ENCODE data around the gene VPS35L. TPM values are rescaled to one million over a fixed set of nuclear protein-coding genes. Genes with fewer than 3 reads are reported as not detected.
"Not testable (repeated sequence)": the region's sequence is repeated elsewhere in the genome, so short reads cannot be mapped to it uniquely, and the experiment has no call there.

Gene VPS35L
- polyA plus RNA-seq, 1 experiment = 83.2 TPM

- H3K4me3 ChIP-seq (ENCODE audit: low read depth, low read length) = no peak overlapping the region
- no peak for TF ChIP-seq CTCF (IDR thresholded peaks at IDR 0.05; ENCODE audit: insufficient read depth, low read depth, low read length)
- ChIA-PET CTCF (no interaction called here), POLR2A (no interaction called here)
- no peaks in the 10 kb centered on the region for H3K27me3 ChIP-seq (ENCODE audit: control insufficient read depth, insufficient read depth, low read length)
- no peak for DNase-seq (ENCODE audit: low read depth)
- H3K36me3 ChIP-seq (ENCODE audit: control insufficient read depth, insufficient read depth, low read length) = peaks cover 11% of the 10 kb centered on the region
These were observed 158.2 kb downstream of the VPS35L start for GRCh38 chr16:19713697-19714096.

GRCh38 chr16:19715566-19715965 lies 160.1 kb downstream of the VPS35L start:
- DNase-seq (ENCODE audit: low read depth) = no peak
- H3K27me3 ChIP-seq (ENCODE audit: control insufficient read depth, insufficient read depth, low read length) = no peaks in the 10 kb centered on the region
- TF ChIP-seq CTCF (IDR thresholded peaks at IDR 0.05; ENCODE audit: insufficient read depth, low read depth, low read length) = no peak
- no peak overlapping the region for H3K4me3 ChIP-seq (ENCODE audit: low read depth, low read length)
- H3K36me3 ChIP-seq (ENCODE audit: control insufficient read depth, insufficient read depth, low read length) = peaks cover 7% of the 10 kb centered on the region
- CTCF ChIA-PET = no interaction called here
- POLR2A ChIA-PET = no interaction called here

GRCh38 chr16:19716183-19716582 lies 160.7 kb downstream of the VPS35L start:
- Histone ChIP-seq H3K4me3 (ENCODE audit: low read depth, low read length) (no peak overlapping the region), H3K36me3 (ENCODE audit: control insufficient read depth, insufficient read depth, low read length) (peaks cover 7% of the 10 kb centered on the region), H3K27me3 (ENCODE audit: control insufficient read depth, insufficient read depth, low read length) (no peaks in the 10 kb centered on the region)
- no peak for TF ChIP-seq CTCF (IDR thresholded peaks at IDR 0.05; ENCODE audit: insufficient read depth, low read depth, low read length)
- ChIA-PET CTCF (no interaction called here), POLR2A (no interaction called here)
- DNase-seq (ENCODE audit: low read depth) = no peak

GRCh38 chr16:19716728-19717127 lies 161.2 kb downstream of the VPS35L start:
- CTCF ChIA-PET; POLR2A ChIA-PET; H3K27me3 ChIP-seq (ENCODE audit: control insufficient read depth, insufficient read depth, low read length); DNase-seq (ENCODE audit: low read depth); H3K36me3 ChIP-seq (ENCODE audit: control insufficient read depth, insufficient read depth, low read length): not testable (repeated sequence)
- peak overlapping the region; percentile 82 for H3K4me3 ChIP-seq (ENCODE audit: low read depth, low read length)

GRCh38 chr16:19717314-19717713 lies 161.8 kb downstream of the VPS35L start:
- CTCF ChIA-PET = interaction anchor here (2.0 kb wide), 1 partner anchor 21 kb away, joined by 5 read pairs; no protein-coding TSS in a partner anchor
- Histone ChIP-seq H3K4me3 (ENCODE audit: low read depth, low read length) (peak overlapping the region; percentile 82), H3K27me3 (ENCODE audit: control insufficient read depth, insufficient read depth, low read length) (no peaks in the 10 kb centered on the region), H3K36me3 (ENCODE audit: control insufficient read depth, insufficient read depth, low read length) (peaks cover 5% of the 10 kb centered on the region)
- POLR2A ChIA-PET = no interaction called here
- TF ChIP-seq CTCF (IDR thresholded peaks at IDR 0.05; ENCODE audit: insufficient read depth, low read depth, low read length) = no peak
- DNase-seq (ENCODE audit: low read depth) = no peak
